ENCODE data around the gene NAA35.
"Not testable (repeated sequence)": the region's sequence is repeated elsewhere in the genome, so short reads cannot be mapped to it uniquely, and the experiment has no call there.

Gene NAA35

GRCh38 chr9:86034863-86035734 is 94.2 kb downstream of the NAA35 start:
- DNase-seq (ENCODE audit: low spot score): peak; percentile 46

DNA sequence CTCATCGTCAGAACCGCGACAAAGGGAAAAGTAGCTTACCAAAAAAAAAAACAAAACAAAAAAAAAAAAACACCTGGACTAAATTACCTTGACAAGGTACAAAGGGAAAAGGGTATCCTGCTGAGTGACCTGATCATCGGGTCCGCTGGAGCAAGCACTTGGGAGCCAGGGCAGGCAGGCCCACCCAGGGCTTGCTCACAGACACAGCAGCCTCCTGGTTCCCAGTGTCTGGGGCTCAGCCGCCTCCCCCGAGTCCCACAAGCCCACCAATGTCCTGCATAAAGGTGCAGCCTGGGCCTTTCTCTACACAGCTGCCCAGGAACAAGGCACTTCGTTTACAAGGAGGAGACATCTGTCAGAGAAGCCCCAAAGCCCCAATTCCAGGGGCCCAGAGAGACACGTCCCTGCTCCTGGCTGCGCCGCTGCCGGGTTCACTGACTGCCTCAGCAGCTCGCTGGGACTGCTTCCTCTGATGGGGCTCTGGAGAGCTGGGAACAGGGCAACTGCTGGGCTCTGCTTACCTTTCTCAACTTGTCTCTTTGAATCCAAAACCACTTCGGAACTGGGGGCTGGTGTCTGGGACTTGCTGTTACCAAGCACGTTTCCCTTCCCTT is 95.0 kb downstream of the NAA35 start:
- no peak for DNase-seq (ENCODE audit: low spot score)

GRCh38 chr9:86036555-86036954 is 95.6 kb downstream of the NAA35 start:
- DNase-seq (ENCODE audit: low spot score): no peak

GRCh38 chr9:86039991-86040860 is 99.3 kb downstream of the NAA35 start:
- no peak for DNase-seq (ENCODE audit: low spot score)

- DNase-seq (ENCODE audit: low spot score): no peak
Measured at GRCh38 chr9:86040861-86041155, 99.9 kb downstream of the NAA35 start.

DNA sequence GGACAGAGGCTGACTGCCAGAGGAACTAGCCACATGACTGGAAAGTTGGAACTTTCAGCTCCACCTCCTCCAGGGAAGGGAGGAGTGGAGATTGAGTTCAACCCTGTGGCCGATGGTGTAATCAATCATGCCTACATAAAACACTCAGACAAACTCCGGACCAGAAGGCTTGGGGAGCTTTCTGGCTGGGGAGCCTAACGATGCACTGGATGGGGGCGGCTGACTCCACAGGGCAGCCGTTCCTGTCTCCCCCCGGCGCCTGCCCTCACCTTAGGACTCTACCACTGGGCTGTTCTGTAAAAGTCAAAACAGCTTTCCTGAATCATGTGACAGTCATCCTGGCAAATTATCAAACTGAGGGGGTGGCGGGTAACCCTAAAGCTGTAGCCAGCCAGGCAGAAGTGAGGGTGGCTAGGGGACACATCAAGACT is 100.4 kb downstream of the NAA35 start:
- DNase-seq (ENCODE audit: low spot score): peak; percentile 77

- no peak for DNase-seq (ENCODE audit: low spot score)
Measured at GRCh38 chr9:86042199-86042978, 101.4 kb downstream of the NAA35 start.

GRCh38 chr9:86043586-86043985 is 102.6 kb downstream of the NAA35 start:
- DNase-seq (ENCODE audit: low spot score): no peak

- no peak for DNase-seq (ENCODE audit: low spot score)
Measured at GRCh38 chr9:86043999-86044398, 103.1 kb downstream of the NAA35 start.

GRCh38 chr9:86045654-86046053 is 104.7 kb downstream of the NAA35 start:
- no peak for DNase-seq (ENCODE audit: low spot score)

DNA sequence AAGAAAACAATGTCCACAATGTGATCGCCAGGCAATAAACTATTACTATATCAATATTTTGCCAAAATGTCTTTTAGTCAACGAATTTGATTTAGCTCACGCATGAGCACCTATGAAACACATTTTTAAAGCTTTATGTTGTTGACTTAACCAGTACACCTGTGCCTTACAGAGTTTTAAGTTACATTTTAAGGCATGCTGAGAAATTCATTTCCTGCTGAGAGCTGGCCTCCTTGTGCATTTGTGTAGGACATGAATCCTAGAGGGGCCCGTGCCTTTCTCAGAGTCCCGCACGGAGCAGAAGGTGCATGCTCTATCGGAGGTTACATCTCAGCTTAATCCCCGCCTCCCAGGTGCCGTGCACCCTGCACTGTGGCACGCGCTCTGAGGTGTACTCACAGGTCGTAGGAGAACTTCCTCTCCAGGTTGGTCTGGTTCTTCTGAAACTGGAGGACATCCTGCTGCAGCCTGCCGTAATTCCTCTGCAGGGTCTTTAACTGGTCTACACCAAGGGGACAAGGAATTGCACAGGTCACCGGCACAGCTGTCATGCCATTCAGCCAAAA is 105.2 kb downstream of the NAA35 start:
- no peak for DNase-seq (ENCODE audit: low spot score)

GRCh38 chr9:86046930-86047341 is 106.0 kb downstream of the NAA35 start:
- DNase-seq (ENCODE audit: low spot score): no peak

GRCh38 chr9:86047361-86047760 is 106.4 kb downstream of the NAA35 start:
- no peak for DNase-seq (ENCODE audit: low spot score)

GRCh38 chr9:86048018-86048742 is 107.2 kb downstream of the NAA35 start:
- DNase-seq (ENCODE audit: low spot score): not testable (repeated sequence)

DNA sequence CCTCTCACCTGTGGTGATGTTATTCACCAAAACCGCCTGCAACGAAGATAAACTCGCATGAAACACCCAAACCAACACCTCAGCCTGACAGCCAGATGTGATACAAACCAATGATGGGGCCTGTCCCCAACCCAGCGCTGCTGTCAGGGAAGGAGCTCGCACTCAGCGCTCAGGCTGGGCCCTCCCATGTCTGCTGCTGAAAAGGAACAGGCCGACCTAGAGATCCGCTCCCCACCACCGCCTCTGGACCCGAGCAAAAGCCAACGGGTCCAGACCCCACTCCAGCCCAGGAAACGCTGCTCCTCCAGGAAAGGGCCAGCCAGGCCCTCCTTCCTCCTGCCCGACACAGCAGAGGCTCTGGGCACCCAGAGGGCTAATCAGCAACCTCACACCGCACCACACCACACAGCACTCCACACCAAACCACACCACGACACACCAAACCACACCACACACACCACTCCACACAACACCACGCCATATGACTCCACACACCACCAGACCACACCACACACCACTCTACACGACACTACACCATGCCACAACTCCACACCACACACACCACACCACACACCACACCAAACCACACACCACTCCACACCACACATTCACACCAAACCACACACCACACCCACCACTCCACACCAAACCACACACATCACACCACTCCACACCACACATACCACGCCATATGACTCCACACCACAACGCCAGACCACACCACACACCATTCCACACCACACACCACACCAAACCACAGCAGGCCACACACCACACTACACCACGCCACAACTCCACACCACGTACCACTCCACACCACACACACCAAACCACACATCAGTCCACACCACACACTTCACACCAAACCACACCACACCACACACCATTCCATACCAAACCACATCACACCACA is 111.9 kb downstream of the NAA35 start:
- DNase-seq (ENCODE audit: low spot score): no peak

GRCh38 chr9:86054695-86055094 is 113.7 kb downstream of the NAA35 start:
- DNase-seq (ENCODE audit: low spot score): no peak

GRCh38 chr9:86057491-86057890 is 116.5 kb downstream of the NAA35 start:
- no peak for DNase-seq (ENCODE audit: low spot score)

GRCh38 chr9:86061972-86062739 is 121.2 kb downstream of the NAA35 start:
- no peak for DNase-seq (ENCODE audit: low spot score)
